SK-N-SH treated with all-trans-retinoic acid at 6 μM for 48 hours (cell line): ENCODE results near the gene ERICH4.

ENCODE experiments used
- ATAC-seq: fragments of 200-7000 bp; cut with Tn5 transposase; 3 replicates; pipeline ENCODE4 v1.9.1; 2020; ENCODE audit warnings: mild to moderate bottlenecking, moderate library complexity
- CREB5 ChIP-seq: fragments of 250-450 bp; sonication (Bioruptor Pico); IDR thresholded peaks from 2 replicates; pipeline ENCODE4 v1.5.1; 2020; ENCODE audit warnings: low read depth, mild to moderate bottlenecking, moderate library complexity
- CSDC2 ChIP-seq: fragments of 250-450 bp; sonication (Bioruptor Pico); IDR thresholded peaks from 2 replicates; pipeline ENCODE4 v1.5.0; 2020; ENCODE audit warnings: mild to moderate bottlenecking, moderate library complexity
- CSRNP3 ChIP-seq: fragments of 250-450 bp; sonication (Bioruptor Pico); IDR thresholded peaks from 2 replicates; pipeline ENCODE4 v1.5.1; 2021; ENCODE audit warnings: mild to moderate bottlenecking, moderate library complexity
- ESRRG ChIP-seq: fragments of 250-450 bp; sonication (Bioruptor Pico); IDR thresholded peaks from 2 replicates; pipeline ENCODE4 v1.6.1; 2021; ENCODE audit warnings: mild to moderate bottlenecking
- GLIS3 ChIP-seq: fragments of 250-450 bp; sonication (Bioruptor Pico); IDR thresholded peaks from 2 replicates; pipeline ENCODE4 v1.5.0; 2020; ENCODE audit warnings: mild to moderate bottlenecking, moderate library complexity
- ISL1 ChIP-seq: fragments of 250-450 bp; sonication (Bioruptor Pico); IDR thresholded peaks from 2 replicates; pipeline ENCODE4 v2.1.2; 2022; ENCODE audit warnings: mild to moderate bottlenecking, moderate library complexity
- OSR1 ChIP-seq: fragments of 250-450 bp; sonication (Bioruptor Pico); IDR thresholded peaks from 2 replicates; pipeline ENCODE4 v1.8.0; 2022; ENCODE audit warnings: moderate library complexity, mild to moderate bottlenecking, inconsistent platforms
- PATZ1 ChIP-seq: fragments of 250-450 bp; sonication (Bioruptor Pico); IDR thresholded peaks from 2 replicates; pipeline ENCODE4 v1.8.0; 2020; ENCODE audit warnings: mild to moderate bottlenecking, moderate library complexity, borderline replicate concordance
- PPARA ChIP-seq: fragments of 250-450 bp; sonication (Bioruptor Pico); IDR thresholded peaks from 2 replicates; pipeline ENCODE4 v1.5.0; 2020; ENCODE audit warnings: mild to moderate bottlenecking, borderline replicate concordance
- RARB ChIP-seq: fragments of 250-450 bp; sonication (Bioruptor Pico); IDR thresholded peaks from 2 replicates; pipeline ENCODE4 v1.8.0; 2021; ENCODE audit warnings: mild to moderate bottlenecking, moderate library complexity
- SNAI2 ChIP-seq: fragments of 250-450 bp; sonication (Bioruptor Pico); IDR thresholded peaks from 2 replicates; pipeline ENCODE4 v1.5.0; 2020; ENCODE audit warnings: mild to moderate bottlenecking, moderate library complexity
- TCF4 ChIP-seq: fragments of 250-450 bp; sonication (Bioruptor Pico); IDR thresholded peaks from 2 replicates; pipeline ENCODE4 v1.8.0; 2021; ENCODE audit warnings: mild to moderate bottlenecking, moderate library complexity, borderline replicate concordance
- TOX ChIP-seq: fragments of 250-450 bp; sonication (Bioruptor Pico); IDR thresholded peaks from 2 replicates; pipeline ENCODE4 v1.8.0; 2021; ENCODE audit warnings: mild to moderate bottlenecking, moderate library complexity, borderline replicate concordance
- TSHZ2 ChIP-seq: fragments of 250-450 bp; sonication (Bioruptor Pico); IDR thresholded peaks from 2 replicates; pipeline ENCODE4 v1.5.0; 2020; ENCODE audit warnings: mild to moderate bottlenecking, moderate library complexity
- ZC3H10 ChIP-seq: fragments of 250-450 bp; sonication (Bioruptor Pico); IDR thresholded peaks from 2 replicates; pipeline ENCODE4 v1.5.1; 2021; ENCODE audit warnings: mild to moderate bottlenecking, moderate library complexity
- ZFP30 ChIP-seq: fragments of 450-650 bp; formaldehyde crosslinking; IDR thresholded peaks from 2 replicates; pipeline ENCODE4 v1.5.0; 2022; ENCODE audit warnings: mild to moderate bottlenecking, moderate library complexity
- ZNF565 ChIP-seq: fragments of 450-650 bp; formaldehyde crosslinking; conservative IDR thresholded peaks from 2 replicates; pipeline ENCODE4 v1.5.0; 2020; ENCODE audit warnings: low read depth, mild to moderate bottlenecking, moderate library complexity
- ZNF70 ChIP-seq: fragments of 450-650 bp; formaldehyde crosslinking; IDR thresholded peaks from 2 replicates; pipeline ENCODE4 v1.5.0; 2020; ENCODE audit warnings: mild to moderate bottlenecking, moderate library complexity
- ZNF8 ChIP-seq: fragments of 450-650 bp; formaldehyde crosslinking; IDR thresholded peaks from 2 replicates; pipeline ENCODE4 v1.5.0; 2020; ENCODE audit warnings: mild to moderate bottlenecking, moderate library complexity

The ERICH4 gene

GRCh38 chr19:41476583-41476982 is 33.6 kb downstream of the ERICH4 start:
- TF ChIP-seq ZNF8 (CRISPR knock-in tag), result no peak
- no peak for TF ChIP-seq SNAI2 (CRISPR knock-in tag)
- TF ChIP-seq GLIS3 (CRISPR knock-in tag), result no peak
- no peak for TF ChIP-seq PATZ1 (CRISPR knock-in tag)
- TF ChIP-seq ZFP30, result no peak
- TF ChIP-seq RARB (CRISPR knock-in tag), result no peak
- no peak for TF ChIP-seq OSR1 (CRISPR knock-in tag)
- TF ChIP-seq PPARA (CRISPR knock-in tag), result no peak
- TF ChIP-seq TOX (CRISPR knock-in tag), result no peak
- no peak for TF ChIP-seq CREB5 (CRISPR knock-in tag)
- TF ChIP-seq TCF4 (CRISPR knock-in tag), result no peak
- TF ChIP-seq, all 23 proteins: peak for 0
- ATAC-seq, result no peak

GRCh38 chr19:41478171-41478570 is 35.2 kb downstream of the ERICH4 start:
- no peak for TF ChIP-seq OSR1 (CRISPR knock-in tag)
- TF ChIP-seq ESRRG (CRISPR knock-in tag), result no peak
- TF ChIP-seq RARB (CRISPR knock-in tag), result no peak
- TF ChIP-seq TOX (CRISPR knock-in tag), result no peak
- TF ChIP-seq TSHZ2 (CRISPR knock-in tag), result no peak
- TF ChIP-seq PPARA (CRISPR knock-in tag), result no peak
- TF ChIP-seq CSDC2 (CRISPR knock-in tag), result no peak
- no peak for TF ChIP-seq PATZ1 (CRISPR knock-in tag)
- TF ChIP-seq ZFP30, result no peak
- no peak for TF ChIP-seq ZNF565 (CRISPR knock-in tag)
- no peak for TF ChIP-seq ZNF70 (CRISPR knock-in tag)
- ATAC-seq, result no peak

GRCh38 chr19:41478875-41479756 is 36.2 kb downstream of the ERICH4 start:
- ATAC-seq, result no peak
- TF ChIP-seq TSHZ2 (CRISPR knock-in tag), result no peak
- TF ChIP-seq ESRRG (CRISPR knock-in tag), result no peak
- no peak for TF ChIP-seq CSDC2 (CRISPR knock-in tag)
- TF ChIP-seq ZC3H10 (CRISPR knock-in tag), result no peak
- no peak for TF ChIP-seq RARB (CRISPR knock-in tag)
- TF ChIP-seq GLIS3 (CRISPR knock-in tag), result no peak
- no peak for TF ChIP-seq PPARA (CRISPR knock-in tag)
- no peak for TF ChIP-seq ZNF70 (CRISPR knock-in tag)
- no peak for TF ChIP-seq ZNF565 (CRISPR knock-in tag)
- no peak for TF ChIP-seq CREB5 (CRISPR knock-in tag)
- no peak for TF ChIP-seq CSRNP3 (CRISPR knock-in tag)
- TF ChIP-seq PATZ1 (CRISPR knock-in tag), result no peak
- TF ChIP-seq ISL1 (CRISPR knock-in tag), result no peak
